Inferior parietal cortex (tissue), 1 donor: ENCODE measurements around the gene NAB2.

Experiments
- DNase-seq: peaks from one replicate; pipeline ENCODE4 v3.0.0-alpha.2; 2016; ENCODE audit errors: extremely low spot score

NAB2 gene

GRCh38 chr12:57094208-57095160, 5.6 kb downstream of the NAB2 start:
- DNase-seq: no peak

- no peak for DNase-seq
Observed at GRCh38 chr12:57095440-57095839, 6.5 kb downstream of the NAB2 start.

DNA sequence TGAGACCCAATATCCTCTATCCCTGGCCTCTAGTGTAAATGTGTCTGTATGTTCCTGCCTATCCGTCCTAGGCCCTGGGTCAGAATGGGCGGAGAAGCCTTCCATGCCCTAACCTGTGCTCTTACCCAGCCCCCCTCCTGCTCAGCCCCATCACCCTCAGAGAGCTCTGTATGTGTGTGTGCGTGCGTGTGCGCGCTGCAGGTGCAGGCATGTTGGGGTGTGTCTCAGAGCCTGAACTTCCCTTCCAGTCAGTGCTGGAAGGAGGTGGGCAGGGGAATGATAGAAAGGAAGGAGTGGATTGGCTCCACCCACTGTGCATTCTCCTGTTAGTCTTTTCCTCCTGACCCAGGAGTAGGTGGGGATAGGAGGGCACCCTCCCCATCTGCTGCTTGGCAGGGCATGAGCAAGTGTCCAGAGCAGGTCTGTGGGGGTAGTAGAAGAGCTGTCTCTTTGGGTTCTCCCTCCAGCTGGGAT, 7.2 kb downstream of the NAB2 start:
- no peak for DNase-seq

DNA sequence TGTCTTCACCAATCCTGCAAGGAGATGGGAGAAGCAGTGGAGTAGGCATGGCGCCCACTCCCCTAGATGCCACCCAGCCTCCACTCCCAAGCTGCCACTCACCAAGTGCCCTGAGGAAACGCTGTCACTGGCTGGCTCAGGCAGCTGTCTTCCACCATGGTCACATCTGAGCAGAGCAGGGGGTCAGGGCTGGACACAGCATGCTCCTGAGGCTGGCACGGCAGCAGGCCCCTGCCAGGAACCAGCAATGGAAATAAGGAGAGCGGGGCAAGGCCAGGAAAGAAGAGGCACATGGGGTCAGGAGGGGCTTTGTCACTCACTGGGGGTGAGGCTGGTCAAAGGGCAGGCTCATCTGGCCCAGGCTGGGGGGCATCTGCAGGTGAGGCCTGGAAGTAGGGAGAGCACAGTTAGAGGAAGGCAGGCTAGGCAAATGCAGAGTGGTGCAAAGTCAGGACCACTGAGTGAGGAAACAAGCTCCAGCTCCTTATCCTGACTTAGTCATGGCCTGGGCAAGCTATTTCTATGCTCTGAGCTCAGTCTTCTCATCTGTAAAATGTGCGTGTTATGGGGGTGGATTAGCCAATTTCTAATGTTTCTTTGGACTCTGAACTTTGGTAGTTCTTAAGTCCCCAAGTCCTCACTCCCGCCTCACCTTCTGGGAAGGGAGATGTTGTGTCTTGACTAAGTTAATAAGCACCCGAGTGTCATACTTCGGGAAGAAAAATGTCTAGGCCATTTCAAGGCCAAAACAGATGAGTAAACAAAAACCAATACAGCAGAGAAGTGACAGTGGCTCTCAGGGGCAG, 8.0 kb downstream of the NAB2 start:
- DNase-seq: no peak

DNA sequence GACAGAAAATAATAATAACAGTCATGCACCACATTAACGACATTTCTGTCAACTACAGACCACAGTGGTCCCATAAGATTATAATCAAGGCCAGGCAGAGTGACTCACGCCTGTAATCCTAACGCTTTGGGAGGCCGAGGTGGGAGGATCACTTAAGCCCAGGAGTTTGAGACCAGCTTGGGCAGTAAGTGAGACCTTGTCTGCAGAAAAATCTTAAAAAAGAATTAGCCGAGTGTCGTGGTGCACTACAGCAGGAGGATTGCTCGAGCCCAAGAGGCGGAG, 8.6 kb downstream of the NAB2 start:
- DNase-seq: no peak

- no peak for DNase-seq
Observed at GRCh38 chr12:57098546-57098945, 9.6 kb downstream of the NAB2 start.

GRCh38 chr12:57099047-57099714, 10.3 kb downstream of the NAB2 start:
- DNase-seq: no peak

DNA sequence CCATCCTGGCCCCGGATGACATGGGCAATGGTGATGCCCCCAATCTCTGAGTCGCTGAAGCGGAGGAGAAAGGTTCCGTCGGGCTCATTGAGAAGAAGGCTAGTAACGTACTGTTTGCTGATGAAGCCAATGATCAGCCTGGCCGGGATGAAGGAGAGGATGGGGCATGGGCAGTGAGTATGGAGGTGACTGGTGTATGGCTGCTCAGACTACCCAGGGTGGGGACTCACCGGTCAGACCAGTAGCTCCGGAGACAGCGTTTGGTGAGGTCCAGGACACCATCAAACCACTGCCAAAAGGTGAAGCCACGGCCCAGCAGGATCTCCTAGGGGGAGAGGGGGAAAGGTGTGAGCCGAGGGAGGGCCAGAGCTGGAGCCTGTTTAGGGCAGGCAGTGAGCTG, 10.9 kb downstream of the NAB2 start:
- no peak for DNase-seq

GRCh38 chr12:57101892-57102695, 13.2 kb downstream of the NAB2 start:
- no peak for DNase-seq

DNA sequence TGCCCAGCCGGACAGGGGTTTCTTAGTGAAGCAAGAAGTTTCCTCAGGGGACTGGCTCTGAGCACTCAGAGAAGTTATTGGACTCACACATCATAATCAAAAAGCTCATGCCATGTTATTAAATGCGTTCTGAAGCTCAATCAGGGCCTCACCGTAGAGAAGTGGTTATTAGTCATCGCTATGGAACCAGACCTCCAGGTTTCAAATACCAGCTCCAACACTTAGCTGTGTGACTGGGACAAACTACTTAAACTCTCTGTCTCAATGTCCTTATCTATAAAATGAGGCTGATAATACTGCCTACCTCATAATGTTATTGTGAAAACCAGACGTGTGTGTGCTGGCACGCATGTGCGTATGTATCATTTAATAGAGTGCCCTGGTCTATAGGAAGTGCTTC, 14.9 kb downstream of the NAB2 start:
- no peak for DNase-seq

DNA sequence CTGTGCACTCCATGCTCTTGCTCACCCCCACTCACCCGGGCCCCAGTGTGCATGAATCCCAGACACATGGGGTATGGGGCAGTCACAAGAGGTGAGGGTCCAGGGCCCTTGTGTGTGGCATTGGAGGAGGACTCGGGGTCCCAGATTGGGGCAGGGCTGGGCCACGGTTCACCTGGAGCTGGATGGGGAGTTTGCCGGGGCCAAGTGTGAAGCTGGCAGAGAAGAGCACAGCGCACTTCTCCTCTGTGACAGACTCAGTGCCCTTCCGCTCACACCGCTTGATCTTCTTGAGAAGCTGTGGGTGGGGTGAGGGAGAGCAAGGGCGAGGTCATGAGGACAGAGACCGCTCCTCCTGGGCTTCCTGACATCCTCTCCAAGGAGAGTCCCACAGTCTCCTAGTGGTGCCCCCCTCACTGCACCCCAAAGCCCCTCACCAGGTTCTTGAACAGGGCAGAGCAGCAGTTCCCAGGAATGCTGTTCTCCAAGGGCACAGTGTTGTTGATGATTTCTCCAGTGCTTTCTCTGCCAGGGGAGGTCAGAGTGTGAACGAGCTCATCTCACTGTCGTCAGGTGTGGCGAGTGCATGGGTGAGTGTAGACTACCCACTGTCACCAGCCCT, 15.5 kb downstream of the NAB2 start:
- DNase-seq: no peak

DNA sequence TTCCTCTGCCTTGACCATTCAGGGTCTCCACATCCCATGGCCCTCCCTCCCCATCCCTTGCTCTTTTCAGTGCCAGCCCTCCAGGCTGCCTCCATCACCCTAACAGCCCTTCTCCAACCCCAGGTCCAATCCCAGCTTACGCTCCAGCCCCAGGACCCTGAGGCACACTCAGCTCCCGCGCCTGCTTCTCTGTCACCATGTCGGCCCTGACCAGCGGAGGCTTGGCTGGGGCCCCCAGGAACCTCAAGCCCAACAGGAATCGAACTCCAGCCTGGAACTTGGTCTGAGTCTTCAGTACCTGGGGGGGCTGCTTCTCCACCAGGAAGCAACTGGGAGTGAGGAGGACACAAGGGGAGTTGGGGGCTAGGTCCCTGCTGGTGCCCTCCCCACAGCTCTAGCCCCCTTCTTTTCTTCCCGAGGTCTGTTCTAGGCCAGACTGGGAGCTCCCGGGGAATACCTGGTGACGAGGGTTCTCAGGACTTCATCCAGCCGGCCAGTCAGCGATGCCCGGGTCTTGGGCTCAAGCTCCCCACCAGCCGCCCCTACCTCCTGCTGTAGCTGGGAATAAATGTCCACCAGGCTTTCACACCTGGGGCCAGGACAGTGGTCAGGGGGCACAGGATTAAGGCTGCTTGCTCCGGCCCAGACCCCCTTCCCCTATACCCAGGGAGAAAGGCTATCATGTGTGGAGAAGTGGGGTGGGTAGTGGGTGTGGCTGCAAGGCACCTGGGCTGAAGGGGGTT, 16.3 kb downstream of the NAB2 start:
- no peak for DNase-seq

GRCh38 chr12:57106021-57106708, 17.3 kb downstream of the NAB2 start:
- no peak for DNase-seq

DNA sequence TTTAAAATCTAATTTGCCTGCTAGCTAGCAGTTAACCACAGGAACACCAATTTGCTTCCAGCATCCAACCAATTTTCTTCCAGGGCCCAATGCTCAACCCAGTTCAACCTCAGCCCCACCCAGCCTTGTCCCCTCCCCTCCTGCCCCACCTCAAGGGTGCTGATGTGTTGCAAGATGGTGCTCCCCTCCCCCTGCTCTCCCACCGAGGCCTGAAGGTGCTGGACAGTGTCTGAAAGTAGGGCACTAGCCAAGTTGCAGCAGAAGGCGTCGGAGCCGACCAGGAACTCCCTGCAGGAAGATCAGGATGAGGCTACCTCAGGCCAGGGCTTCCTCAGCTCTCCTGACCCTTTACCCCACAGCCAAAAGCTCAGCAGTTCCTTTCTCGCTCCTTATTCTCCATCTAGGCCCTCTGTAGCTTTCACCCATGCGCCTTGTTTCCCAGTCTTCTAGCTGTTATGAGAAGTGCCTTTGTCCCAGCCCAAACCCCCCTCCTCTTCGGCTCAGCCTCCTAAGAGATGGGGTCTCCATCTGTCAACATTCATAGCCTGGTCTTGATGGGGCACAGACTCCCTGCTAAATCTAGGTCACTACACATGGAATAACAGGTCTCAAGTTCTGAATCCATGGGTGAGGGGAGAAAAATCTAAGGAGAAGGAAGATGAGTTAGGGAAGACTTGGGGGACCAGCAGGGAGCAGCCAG, 18.7 kb downstream of the NAB2 start:
- no peak for DNase-seq

DNA sequence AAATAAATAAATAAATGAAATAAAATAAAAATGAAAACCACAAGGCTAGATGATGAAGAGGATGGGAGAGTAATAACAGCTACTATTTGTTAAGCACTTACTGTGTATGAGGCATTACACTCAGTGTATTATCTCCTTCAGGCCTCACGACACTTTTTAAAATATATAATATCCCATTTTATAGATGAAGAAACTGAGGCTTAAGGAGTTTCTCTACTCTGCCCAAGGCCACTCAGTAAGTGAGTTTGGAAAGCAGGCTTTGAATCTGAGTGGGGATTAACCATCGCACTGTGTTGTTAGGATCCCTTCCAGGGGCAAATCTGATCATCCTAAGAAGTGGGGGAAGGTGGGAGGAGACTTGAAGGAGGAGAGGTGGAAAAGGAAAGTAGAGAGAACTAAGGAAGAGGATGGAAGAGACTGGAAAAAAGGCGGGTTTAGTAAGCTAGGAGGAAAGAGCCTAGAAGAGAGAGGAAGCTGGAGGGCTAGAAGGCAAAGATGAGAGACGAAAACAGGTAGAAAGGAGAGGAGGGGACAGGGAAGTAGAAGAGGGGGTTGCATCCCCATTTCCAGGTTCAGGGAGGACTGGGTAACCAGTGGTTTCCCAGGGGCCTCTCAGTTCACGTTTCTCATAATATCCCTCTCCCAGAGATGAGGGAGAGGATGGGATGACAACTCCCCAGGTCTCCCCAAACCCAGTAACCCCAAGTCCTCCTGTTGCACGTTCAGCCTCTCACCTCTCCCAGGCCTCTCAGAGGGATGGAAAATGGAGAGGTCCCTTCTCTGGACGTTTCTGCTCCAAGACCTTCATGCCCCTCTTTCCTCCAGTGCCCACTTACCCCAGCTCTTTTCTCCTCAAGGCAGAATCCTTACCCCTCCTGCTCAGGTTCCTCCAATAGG, 20.5 kb downstream of the NAB2 start:
- DNase-seq: no peak

GRCh38 chr12:57110104-57111030, 21.5 kb downstream of the NAB2 start:
- no peak for DNase-seq
